SK-N-SH treated with all-trans-retinoic acid at 6 μM for 48 hours (cell line): Measurements from ENCODE around the gene ZNF695.

Experiments
- ATAC-seq: fragments of 200-7000 bp; cut with Tn5 transposase; 3 replicates; pipeline ENCODE4 v1.9.1; 2020; ENCODE audit warnings: mild to moderate bottlenecking, moderate library complexity
- BACH2 ChIP-seq: fragments of 250-450 bp; sonication (Bioruptor Pico); IDR thresholded peaks from 2 replicates; pipeline ENCODE4 v1.9.0; 2021; ENCODE audit warnings: mild to moderate bottlenecking, borderline replicate concordance
- CSRNP3 ChIP-seq: fragments of 250-450 bp; sonication (Bioruptor Pico); IDR thresholded peaks from 2 replicates; pipeline ENCODE4 v1.5.1; 2021; ENCODE audit warnings: mild to moderate bottlenecking, moderate library complexity
- ESRRG ChIP-seq: fragments of 250-450 bp; sonication (Bioruptor Pico); IDR thresholded peaks from 2 replicates; pipeline ENCODE4 v1.6.1; 2021; ENCODE audit warnings: mild to moderate bottlenecking
- ISL1 ChIP-seq: fragments of 250-450 bp; sonication (Bioruptor Pico); IDR thresholded peaks from 2 replicates; pipeline ENCODE4 v2.1.2; 2022; ENCODE audit warnings: mild to moderate bottlenecking, moderate library complexity
- OSR1 ChIP-seq: fragments of 250-450 bp; sonication (Bioruptor Pico); IDR thresholded peaks from 2 replicates; pipeline ENCODE4 v1.8.0; 2022; ENCODE audit warnings: moderate library complexity, mild to moderate bottlenecking, inconsistent platforms
- RARB ChIP-seq: fragments of 250-450 bp; sonication (Bioruptor Pico); IDR thresholded peaks from 2 replicates; pipeline ENCODE4 v1.8.0; 2021; ENCODE audit warnings: mild to moderate bottlenecking, moderate library complexity
- SNAI2 ChIP-seq: fragments of 250-450 bp; sonication (Bioruptor Pico); IDR thresholded peaks from 2 replicates; pipeline ENCODE4 v1.5.0; 2020; ENCODE audit warnings: mild to moderate bottlenecking, moderate library complexity
- TCF4 ChIP-seq: fragments of 250-450 bp; sonication (Bioruptor Pico); IDR thresholded peaks from 2 replicates; pipeline ENCODE4 v1.8.0; 2021; ENCODE audit warnings: mild to moderate bottlenecking, moderate library complexity, borderline replicate concordance
- TOX ChIP-seq: fragments of 250-450 bp; sonication (Bioruptor Pico); IDR thresholded peaks from 2 replicates; pipeline ENCODE4 v1.8.0; 2021; ENCODE audit warnings: mild to moderate bottlenecking, moderate library complexity, borderline replicate concordance
- ZFP3 ChIP-seq: fragments of 250-450 bp; sonication (Bioruptor Pico); IDR thresholded peaks from 2 replicates; pipeline ENCODE4 v1.5.0; 2020; ENCODE audit warnings: mild to moderate bottlenecking, moderate library complexity
- ZNF565 ChIP-seq: fragments of 450-650 bp; formaldehyde crosslinking; conservative IDR thresholded peaks from 2 replicates; pipeline ENCODE4 v1.5.0; 2020; ENCODE audit warnings: low read depth, mild to moderate bottlenecking, moderate library complexity
- ZNF70 ChIP-seq: fragments of 450-650 bp; formaldehyde crosslinking; IDR thresholded peaks from 2 replicates; pipeline ENCODE4 v1.5.0; 2020; ENCODE audit warnings: mild to moderate bottlenecking, moderate library complexity
- ZNF8 ChIP-seq: fragments of 450-650 bp; formaldehyde crosslinking; IDR thresholded peaks from 2 replicates; pipeline ENCODE4 v1.5.0; 2020; ENCODE audit warnings: mild to moderate bottlenecking, moderate library complexity
- TF ChIP-seq, protein P1 (sequence below): fragments of 250-450 bp; sonication (Bioruptor Pico); IDR thresholded peaks from 2 replicates; pipeline ENCODE4 v1.8.0; 2020; ENCODE audit warnings: mild to moderate bottlenecking, moderate library complexity, borderline replicate concordance
- TF ChIP-seq, protein P2 (sequence below): fragments of 250-450 bp; sonication (Bioruptor Pico); IDR thresholded peaks from 2 replicates; pipeline ENCODE4 v1.5.1; 2020; ENCODE audit warnings: low read depth, mild to moderate bottlenecking, moderate library complexity
- TF ChIP-seq, protein P3 (sequence below): fragments of 250-450 bp; sonication (Bioruptor Pico); IDR thresholded peaks from 2 replicates; pipeline ENCODE4 v1.5.0; 2020; ENCODE audit warnings: mild to moderate bottlenecking, moderate library complexity

The ZNF695 gene

DNA sequence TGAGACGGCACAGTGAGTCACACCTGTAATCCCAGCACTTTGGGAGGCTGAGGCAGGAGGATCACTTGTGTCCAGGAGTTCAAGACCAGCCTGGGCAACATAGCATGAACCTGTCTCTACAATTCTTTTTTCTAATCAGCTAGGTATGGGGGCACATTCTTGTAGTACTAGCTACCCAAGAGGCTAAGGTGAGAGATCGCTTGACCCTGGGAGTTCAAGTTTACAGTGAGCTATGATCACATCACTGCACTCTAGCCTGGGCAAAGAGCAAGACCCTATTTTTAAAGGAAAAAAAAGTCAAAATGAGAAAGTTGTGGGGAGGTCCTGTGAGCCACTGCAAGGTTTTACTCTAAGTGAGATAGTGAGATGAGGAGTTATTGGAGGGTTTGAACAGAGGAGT, 41.4 kb downstream of the ZNF695 start:
- no peak for ATAC-seq
- no peak for TF ChIP-seq TOX (CRISPR knock-in tag)
- TF ChIP-seq, protein P1, sequence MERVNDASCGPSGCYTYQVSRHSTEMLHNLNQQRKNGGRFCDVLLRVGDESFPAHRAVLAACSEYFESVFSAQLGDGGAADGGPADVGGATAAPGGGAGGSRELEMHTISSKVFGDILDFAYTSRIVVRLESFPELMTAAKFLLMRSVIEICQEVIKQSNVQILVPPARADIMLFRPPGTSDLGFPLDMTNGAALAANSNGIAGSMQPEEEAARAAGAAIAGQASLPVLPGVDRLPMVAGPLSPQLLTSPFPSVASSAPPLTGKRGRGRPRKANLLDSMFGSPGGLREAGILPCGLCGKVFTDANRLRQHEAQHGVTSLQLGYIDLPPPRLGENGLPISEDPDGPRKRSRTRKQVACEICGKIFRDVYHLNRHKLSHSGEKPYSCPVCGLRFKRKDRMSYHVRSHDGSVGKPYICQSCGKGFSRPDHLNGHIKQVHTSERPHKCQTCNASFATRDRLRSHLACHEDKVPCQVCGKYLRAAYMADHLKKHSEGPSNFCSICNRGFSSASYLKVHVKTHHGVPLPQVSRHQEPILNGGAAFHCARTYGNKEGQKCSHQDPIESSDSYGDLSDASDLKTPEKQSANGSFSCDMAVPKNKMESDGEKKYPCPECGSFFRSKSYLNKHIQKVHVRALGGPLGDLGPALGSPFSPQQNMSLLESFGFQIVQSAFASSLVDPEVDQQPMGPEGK (CRISPR knock-in tag) = no peak
- TF ChIP-seq, all 23 proteins: peak for 0

GRCh38 chr1:246959944-246960693, 47.7 kb downstream of the ZNF695 start:
- ATAC-seq = no peak
- TF ChIP-seq SNAI2 (CRISPR knock-in tag) = no peak

- no peak for TF ChIP-seq ZNF70 (CRISPR knock-in tag)
- no peak for TF ChIP-seq TOX (CRISPR knock-in tag)
- no peak for TF ChIP-seq ZFP3 (CRISPR knock-in tag)
- TF ChIP-seq RARB = no peak
- TF ChIP-seq, all 23 proteins: peak for 0
- no peak for ATAC-seq
These were observed 53.7 kb downstream of the ZNF695 start for GRCh38 chr1:246954126-246954525.

- no peak for ATAC-seq
- TF ChIP-seq, protein P2, sequence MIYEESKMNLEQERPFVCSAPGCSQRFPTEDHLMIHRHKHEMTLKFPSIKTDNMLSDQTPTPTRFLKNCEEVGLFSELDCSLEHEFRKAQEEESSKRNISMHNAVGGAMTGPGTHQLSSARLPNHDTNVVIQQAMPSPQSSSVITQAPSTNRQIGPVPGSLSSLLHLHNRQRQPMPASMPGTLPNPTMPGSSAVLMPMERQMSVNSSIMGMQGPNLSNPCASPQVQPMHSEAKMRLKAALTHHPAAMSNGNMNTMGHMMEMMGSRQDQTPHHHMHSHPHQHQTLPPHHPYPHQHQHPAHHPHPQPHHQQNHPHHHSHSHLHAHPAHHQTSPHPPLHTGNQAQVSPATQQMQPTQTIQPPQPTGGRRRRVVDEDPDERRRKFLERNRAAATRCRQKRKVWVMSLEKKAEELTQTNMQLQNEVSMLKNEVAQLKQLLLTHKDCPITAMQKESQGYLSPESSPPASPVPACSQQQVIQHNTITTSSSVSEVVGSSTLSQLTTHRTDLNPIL (CRISPR knock-in tag) = no peak
- no peak for TF ChIP-seq ZNF565
- no peak for TF ChIP-seq SNAI2 (CRISPR knock-in tag)
- TF ChIP-seq ESRRG = no peak
- no peak for TF ChIP-seq TOX (CRISPR knock-in tag)
- TF ChIP-seq BACH2 (CRISPR knock-in tag) = no peak
- TF ChIP-seq TCF4 (CRISPR knock-in tag) = no peak
These were observed 56.4 kb downstream of the ZNF695 start for GRCh38 chr1:246951413-246951812.

GRCh38 chr1:246949956-246950355, 57.9 kb downstream of the ZNF695 start:
- ATAC-seq = no peak
- TF ChIP-seq ZFP3 (CRISPR knock-in tag) (no peak), BACH2 (CRISPR knock-in tag) (no peak), TCF4 (CRISPR knock-in tag) (no peak), CSRNP3 (CRISPR knock-in tag) (no peak), ZNF70 (CRISPR knock-in tag) (no peak), ESRRG (no peak)
- TF ChIP-seq, protein P3, sequence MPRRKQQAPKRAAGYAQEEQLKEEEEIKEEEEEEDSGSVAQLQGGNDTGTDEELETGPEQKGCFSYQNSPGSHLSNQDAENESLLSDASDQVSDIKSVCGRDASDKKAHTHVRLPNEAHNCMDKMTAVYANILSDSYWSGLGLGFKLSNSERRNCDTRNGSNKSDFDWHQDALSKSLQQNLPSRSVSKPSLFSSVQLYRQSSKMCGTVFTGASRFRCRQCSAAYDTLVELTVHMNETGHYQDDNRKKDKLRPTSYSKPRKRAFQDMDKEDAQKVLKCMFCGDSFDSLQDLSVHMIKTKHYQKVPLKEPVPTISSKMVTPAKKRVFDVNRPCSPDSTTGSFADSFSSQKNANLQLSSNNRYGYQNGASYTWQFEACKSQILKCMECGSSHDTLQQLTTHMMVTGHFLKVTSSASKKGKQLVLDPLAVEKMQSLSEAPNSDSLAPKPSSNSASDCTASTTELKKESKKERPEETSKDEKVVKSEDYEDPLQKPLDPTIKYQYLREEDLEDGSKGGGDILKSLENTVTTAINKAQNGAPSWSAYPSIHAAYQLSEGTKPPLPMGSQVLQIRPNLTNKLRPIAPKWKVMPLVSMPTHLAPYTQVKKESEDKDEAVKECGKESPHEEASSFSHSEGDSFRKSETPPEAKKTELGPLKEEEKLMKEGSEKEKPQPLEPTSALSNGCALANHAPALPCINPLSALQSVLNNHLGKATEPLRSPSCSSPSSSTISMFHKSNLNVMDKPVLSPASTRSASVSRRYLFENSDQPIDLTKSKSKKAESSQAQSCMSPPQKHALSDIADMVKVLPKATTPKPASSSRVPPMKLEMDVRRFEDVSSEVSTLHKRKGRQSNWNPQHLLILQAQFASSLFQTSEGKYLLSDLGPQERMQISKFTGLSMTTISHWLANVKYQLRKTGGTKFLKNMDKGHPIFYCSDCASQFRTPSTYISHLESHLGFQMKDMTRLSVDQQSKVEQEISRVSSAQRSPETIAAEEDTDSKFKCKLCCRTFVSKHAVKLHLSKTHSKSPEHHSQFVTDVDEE = no peak

DNA sequence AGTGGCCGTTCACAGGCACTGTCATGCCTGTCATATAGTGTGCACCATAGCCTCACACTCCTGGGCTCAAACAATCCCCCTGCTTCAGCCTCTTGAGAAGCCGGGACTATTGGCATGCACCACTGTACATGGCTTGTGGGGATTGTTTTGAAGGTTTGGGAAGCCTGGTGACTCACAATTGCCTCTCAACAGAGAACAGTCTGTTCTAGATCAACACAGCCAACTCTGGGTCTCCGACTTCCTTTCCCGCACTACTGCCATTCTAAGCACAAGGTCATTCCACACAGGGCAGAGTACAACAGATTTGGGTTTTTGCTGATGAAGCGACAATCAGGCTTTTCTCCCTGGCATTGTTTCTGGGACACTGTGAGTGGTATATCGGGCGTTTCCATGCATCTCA, 60.6 kb downstream of the ZNF695 start:
- ATAC-seq = peak; percentile 18; the same call in 1 of the 3 replicates
- TF ChIP-seq ZNF565 (no peak), ZNF8 (CRISPR knock-in tag) (no peak), TOX (CRISPR knock-in tag) (no peak), OSR1 (CRISPR knock-in tag) (no peak), ISL1 (CRISPR knock-in tag) (no peak), ZNF70 (CRISPR knock-in tag) (no peak), BACH2 (CRISPR knock-in tag) (no peak)
- TF ChIP-seq, protein P1 (CRISPR knock-in tag) = no peak
- TF ChIP-seq, protein P2 (CRISPR knock-in tag) = no peak
- TF ChIP-seq, protein P3 = no peak
